HepG2 (cell line): ENCODE results near the gene XAGE2. TPM values are rescaled to one million over a fixed set of nuclear protein-coding genes. Genes with fewer than 3 reads are reported as not detected.

Source experiments
- ATAC-seq: fragments of 200-7000 bp; cut with Tn5 transposase; 3 replicates; pipeline ENCODE4 v1.9.1; 2020; ENCODE audit warnings: mild to moderate bottlenecking, moderate library complexity
- BruUV-seq: library from RNA; stranded (reverse); fragments of 400-500 nt; replicated peaks from 2 replicates; lab custom pipeline; 2021; lab: Mats Ljungman, UMichigan
- CTCF ChIA-PET: fragments of 300-600 bp; formaldehyde crosslinking; extraction: SDS; loops from one replicate; lab custom pipeline; 2021; ENCODE audit warnings: low total read pairs, inconsistent platforms, low intra/inter-chr PET ratio; lab: Yijun Ruan, JAX
- POLR2A ChIA-PET: fragments of 350-600 bp; sonication (Branson Sonifier 250); formaldehyde crosslinking; loops from one replicate; lab custom pipeline; 2020; ENCODE audit warnings: antibody characterized with exemption, inconsistent platforms; lab: Yijun Ruan, JAX
- DNase-seq: peaks from one replicate; pipeline ENCODE4 v3.0.0-alpha.2; 2015; ENCODE audit warnings: low spot score
- FAIRE-seq: peaks from 3 replicates; lab custom pipeline; 2011; peaks lifted over from hg19 to GRCh38; lab: Jason Lieb, UNC
- H2AFZ ChIP-seq: one replicate; pipeline ENCODE4 v1.6.1; 2011; ENCODE audit warnings: low read length, inconsistent platforms
- H3K27ac ChIP-seq: fragments of 300-600 bp; 3 replicates; pipeline ENCODE4 v1.8.0; 2011; ENCODE audit warnings: mixed run types, mild to moderate bottlenecking, mixed read lengths, low read length, inconsistent platforms; ENCODE audit not compliant: insufficient read depth; ENCODE audit errors: extremely low read length
- H3K27me3 ChIP-seq, 2 experiments: fragments of 200-600 bp in 1 of 2; 2 replicates in 1 of 2; 3 replicates in 1 of 2; pipeline versions ENCODE4 v1.6.0 to v1.8.0; 2011; ENCODE audit warnings: low read length in 2 of 2, mild to moderate bottlenecking in 2 of 2, moderate library complexity in 2 of 2, inconsistent platforms in 1 of 2; ENCODE audit not compliant: insufficient read depth in 2 of 2, control insufficient read depth in 1 of 2
- H3K36me3 ChIP-seq, 2 experiments: fragments of 200-600 bp in 1 of 2; replicated peaks in 1 of 2; 2 replicates in 1 of 2; 3 replicates in 1 of 2; pipeline versions ENCODE4 v1.5.1 to v1.8.0; 2011; ENCODE audit warnings: low read length in 2 of 2, inconsistent platforms in 1 of 2; ENCODE audit not compliant: insufficient read depth in 2 of 2, control insufficient read depth in 1 of 2
- H3K4me1 ChIP-seq: 2 replicates; pipeline ENCODE4 v1.5.1; 2012; ENCODE audit warnings: low read length, inconsistent platforms; ENCODE audit not compliant: insufficient read depth
- H3K4me2 ChIP-seq: 2 replicates; pipeline ENCODE4 v1.6.0; 2011; ENCODE audit warnings: low read depth, low read length, inconsistent platforms
- H3K4me3 ChIP-seq, 3 experiments: fragments of 200-600 bp in 1 of 3; sonication (generic), shearing (Covaris generic) in 1 of 3; replicated peaks in 1 of 3; 2 replicates each; pipeline ENCODE4 v1.5.1; 2011 to 2016; ENCODE audit warnings: low read length in 3 of 3, inconsistent platforms in 2 of 3, low read depth in 2 of 3, mild to moderate bottlenecking in 2 of 3, control low read depth in 1 of 3, mixed read lengths in 1 of 3; ENCODE audit not compliant: insufficient read depth in 1 of 3
- H3K79me2 ChIP-seq: one replicate; pipeline ENCODE4 v1.6.1; 2011; ENCODE audit warnings: low read length, inconsistent platforms; ENCODE audit not compliant: insufficient read depth
- H3K9ac ChIP-seq: 2 replicates; pipeline ENCODE4 v1.6.0; 2011; ENCODE audit warnings: mild to moderate bottlenecking, low read depth, low read length, inconsistent platforms; ENCODE audit not compliant: insufficient read depth
- H3K9me3 ChIP-seq: 2 replicates; pipeline ENCODE4 v1.5.1; 2012; ENCODE audit warnings: mild to moderate bottlenecking, low read length
- H4K20me1 ChIP-seq: 2 replicates; pipeline ENCODE4 v1.6.0; 2011; ENCODE audit warnings: inconsistent platforms, mild to moderate bottlenecking, low read length, moderate library complexity; ENCODE audit not compliant: insufficient read depth
- ARNTL ChIP-seq: sonication (generic); formaldehyde crosslinking; IDR thresholded peaks from 2 replicates; pipeline ENCODE4 v1.4.0; 2020; ENCODE audit warnings: mild to moderate bottlenecking, missing genetic modification reagents
- HDAC6 ChIP-seq: fragments of 200-600 bp; sonication (generic); IDR thresholded peaks from 2 replicates; pipeline ENCODE4 v1.7.0; 2017; ENCODE audit warnings: mild to moderate bottlenecking, antibody characterized with exemption, low read length, low read depth
- JUNB ChIP-seq: sonication (generic); formaldehyde crosslinking; IDR thresholded peaks from 2 replicates; pipeline ENCODE4 v1.8.0; 2022; ENCODE audit warnings: missing genetic modification reagents, mild to moderate bottlenecking, borderline replicate concordance
- JUND ChIP-seq: sonication (generic); formaldehyde crosslinking; IDR thresholded peaks from 2 replicates; pipeline ENCODE4 v1.8.0; 2022; ENCODE audit warnings: mild to moderate bottlenecking, missing genetic modification reagents
- KLF15 ChIP-seq: sonication (generic); formaldehyde crosslinking; IDR thresholded peaks from 2 replicates; pipeline ENCODE4 v1.8.1; 2023; ENCODE audit warnings: borderline replicate concordance, mild to moderate bottlenecking, inconsistent platforms, missing genetic modification reagents, mixed read lengths
- NPAS2 ChIP-seq: sonication (generic); formaldehyde crosslinking; IDR thresholded peaks from 2 replicates; pipeline ENCODE4 v1.8.0; 2022; ENCODE audit warnings: mild to moderate bottlenecking, missing genetic modification reagents, borderline replicate concordance
- RCOR2 ChIP-seq: IDR thresholded peaks from 2 replicates; pipeline ENCODE4 v1.6.1; 2016; ENCODE audit warnings: missing biosample characterization, missing genetic modification reagents
- SRF ChIP-seq: IDR thresholded peaks from 2 replicates; pipeline ENCODE4 v1.6.1; 2011; ENCODE audit warnings: mild to moderate bottlenecking, low read depth, low read length, moderate library complexity
- YY1 ChIP-seq: IDR thresholded peaks from 2 replicates; pipeline ENCODE4 v1.6.1; 2011; ENCODE audit warnings: low read length, low read depth, moderate library complexity, mild to moderate bottlenecking; ENCODE audit not compliant: insufficient read depth, insufficient replicate concordance
- ZNF20 ChIP-seq: sonication (generic); formaldehyde crosslinking; IDR thresholded peaks from 2 replicates; pipeline ENCODE4 v1.4.0; 2020; ENCODE audit warnings: mild to moderate bottlenecking, moderate library complexity, missing genetic modification reagents
- ZNF232 ChIP-seq: sonication (generic); formaldehyde crosslinking; IDR thresholded peaks from 2 replicates; pipeline ENCODE4 v1.4.0; 2020; ENCODE audit warnings: missing genetic modification reagents, borderline replicate concordance
- ZNF768 ChIP-seq: sonication (generic); formaldehyde crosslinking; IDR thresholded peaks from 2 replicates; pipeline ENCODE4 v1.4.0; 2020; ENCODE audit warnings: missing genetic modification reagents
- in situ Hi-C: cut with HindIII; loops from 2 replicates; pipeline ENCODE4 v1.10.0; 2017; ENCODE audit warnings: low pct_unique_long_range_greater_than_20kb; ENCODE audit not compliant: extremely low pct_ligation_motif_present
- intact Hi-C: fragments of 100-400 bp; cut with micrococcal nuclease; formaldehyde crosslinking; loops from one replicate; pipeline ENCODE4 v1.10.0; 2022; ENCODE audit not compliant: unreplicated experiment
- polyA plus RNA-seq, 8 experiments: library from polyadenylated mRNA; depleted of rRNA in 3 of 8; stranded (reverse) in 7 of 8; unstranded in 1 of 8; fragments of >200 nt; fragmentation: Illumina TruSeq in 4 of 8; extraction: Trizol in 4 of 8; gene quantifications; 2 replicates each; pipeline versions ENCODE4 v1.2.1 to v1.2.3, GENCODE V29; 2011 to 2016; ENCODE audit warnings: low read depth in 4 of 8, missing spikeins in 1 of 8, mixed read lengths in 1 of 8; ENCODE audit not compliant: insufficient read depth in 1 of 8
- total RNA-seq, 5 experiments: library from RNA; depleted of rRNA; stranded (reverse); fragments of >200 nt; fragmentation: Illumina TruSeq; extraction: Trizol; gene quantifications; 2 replicates each; pipeline ENCODE4 v1.2.3, GENCODE V29; 2016; ENCODE audit warnings: low read depth in 1 of 5
- TF ChIP-seq, protein P1 (sequence below): sonication (generic); formaldehyde crosslinking; IDR thresholded peaks from 2 replicates; pipeline ENCODE4 v1.5.0; 2020; ENCODE audit warnings: missing genetic modification reagents
- TF ChIP-seq, protein P2 (sequence below): sonication (generic); formaldehyde crosslinking; IDR thresholded peaks from 2 replicates; pipeline ENCODE4 v1.8.0; 2022; ENCODE audit warnings: missing genetic modification reagents, low read depth, mild to moderate bottlenecking, borderline replicate concordance
- TF ChIP-seq, protein P3 (sequence below): sonication (generic); formaldehyde crosslinking; IDR thresholded peaks from 2 replicates; pipeline ENCODE4 v1.4.0; 2020; ENCODE audit warnings: low read depth, missing genetic modification reagents
- TF ChIP-seq, protein P4 (sequence below): sonication (generic); formaldehyde crosslinking; IDR thresholded peaks from 2 replicates; pipeline ENCODE4 v1.9.0; 2022; ENCODE audit warnings: low read depth, missing genetic modification reagents
- TF ChIP-seq, protein P5 (sequence below): IDR thresholded peaks from 2 replicates; pipeline ENCODE4 v1.6.1; 2016

XAGE2 gene
- total and polyA plus RNA-seq, 2 of the 13 experiments (the other 11 are each of a cell fraction or from before 2014, with no cell fraction given): not detected

DNA sequence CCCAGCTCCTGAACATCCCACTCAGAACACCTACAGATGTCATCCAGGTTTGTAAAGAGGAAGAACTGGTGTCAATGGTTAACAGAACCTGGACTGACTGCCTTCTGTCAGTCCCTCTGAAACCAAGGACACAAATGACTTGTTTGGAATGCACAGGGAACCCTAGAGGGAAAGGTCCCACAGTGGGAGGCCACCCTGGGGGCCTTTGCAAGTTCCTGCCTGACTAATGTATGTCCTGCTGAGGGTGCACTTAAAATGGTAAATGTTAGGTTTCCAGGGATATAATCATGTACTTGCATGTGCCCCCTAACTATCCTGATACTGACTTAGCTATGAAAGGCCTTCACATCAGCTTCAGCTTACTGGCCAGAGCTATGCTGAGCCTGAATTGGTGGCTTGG lies 15.0 kb upstream of the XAGE2 start:
- ATAC-seq (no peak), DNase-seq (no peak), FAIRE-seq (no peak)
- in situ Hi-C loops (no loop called here), intact Hi-C loops (no loop called here)
- CTCF ChIA-PET: no interaction called here
- no TSS peak for BruUV-seq
- Histone ChIP-seq H3K4me1 (no peaks in the 10 kb centered on the region), H3K79me2 (no peaks in the 10 kb centered on the region), H2AFZ (no peak overlapping the region), H4K20me1 (no peaks in the 10 kb centered on the region), H3K27me3 (no peaks in the 10 kb centered on the region), H3K27ac (no peak overlapping the region), H3K9ac (no peak overlapping the region), H3K9me3 (no peaks in the 10 kb centered on the region), H3K36me3 (no peaks in the 10 kb centered on the region), H3K4me2 (no peak overlapping the region), H3K4me3 (no peak overlapping the region)
- POLR2A ChIA-PET: no interaction called here
- no peak for TF ChIP-seq JUNB (CRISPR knock-in tag)
- TF ChIP-seq, protein P1, sequence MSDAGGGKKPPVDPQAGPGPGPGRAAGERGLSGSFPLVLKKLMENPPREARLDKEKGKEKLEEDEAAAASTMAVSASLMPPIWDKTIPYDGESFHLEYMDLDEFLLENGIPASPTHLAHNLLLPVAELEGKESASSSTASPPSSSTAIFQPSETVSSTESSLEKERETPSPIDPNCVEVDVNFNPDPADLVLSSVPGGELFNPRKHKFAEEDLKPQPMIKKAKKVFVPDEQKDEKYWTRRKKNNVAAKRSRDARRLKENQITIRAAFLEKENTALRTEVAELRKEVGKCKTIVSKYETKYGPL: no peak
- TF ChIP-seq, protein P2, sequence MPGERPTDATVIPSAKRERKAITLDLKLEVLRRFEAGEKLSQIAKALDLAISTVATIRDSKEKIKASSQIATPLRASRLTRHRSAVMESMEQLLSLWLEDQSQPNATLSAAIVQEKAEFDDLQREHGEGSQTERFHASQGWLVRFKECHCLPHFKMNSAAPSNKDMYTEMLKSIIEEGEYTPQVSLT (CRISPR knock-in tag): no peak
- TF ChIP-seq ZNF232 (CRISPR knock-in tag): no peak
- TF ChIP-seq ZNF768: no peak
- TF ChIP-seq, protein P3, sequence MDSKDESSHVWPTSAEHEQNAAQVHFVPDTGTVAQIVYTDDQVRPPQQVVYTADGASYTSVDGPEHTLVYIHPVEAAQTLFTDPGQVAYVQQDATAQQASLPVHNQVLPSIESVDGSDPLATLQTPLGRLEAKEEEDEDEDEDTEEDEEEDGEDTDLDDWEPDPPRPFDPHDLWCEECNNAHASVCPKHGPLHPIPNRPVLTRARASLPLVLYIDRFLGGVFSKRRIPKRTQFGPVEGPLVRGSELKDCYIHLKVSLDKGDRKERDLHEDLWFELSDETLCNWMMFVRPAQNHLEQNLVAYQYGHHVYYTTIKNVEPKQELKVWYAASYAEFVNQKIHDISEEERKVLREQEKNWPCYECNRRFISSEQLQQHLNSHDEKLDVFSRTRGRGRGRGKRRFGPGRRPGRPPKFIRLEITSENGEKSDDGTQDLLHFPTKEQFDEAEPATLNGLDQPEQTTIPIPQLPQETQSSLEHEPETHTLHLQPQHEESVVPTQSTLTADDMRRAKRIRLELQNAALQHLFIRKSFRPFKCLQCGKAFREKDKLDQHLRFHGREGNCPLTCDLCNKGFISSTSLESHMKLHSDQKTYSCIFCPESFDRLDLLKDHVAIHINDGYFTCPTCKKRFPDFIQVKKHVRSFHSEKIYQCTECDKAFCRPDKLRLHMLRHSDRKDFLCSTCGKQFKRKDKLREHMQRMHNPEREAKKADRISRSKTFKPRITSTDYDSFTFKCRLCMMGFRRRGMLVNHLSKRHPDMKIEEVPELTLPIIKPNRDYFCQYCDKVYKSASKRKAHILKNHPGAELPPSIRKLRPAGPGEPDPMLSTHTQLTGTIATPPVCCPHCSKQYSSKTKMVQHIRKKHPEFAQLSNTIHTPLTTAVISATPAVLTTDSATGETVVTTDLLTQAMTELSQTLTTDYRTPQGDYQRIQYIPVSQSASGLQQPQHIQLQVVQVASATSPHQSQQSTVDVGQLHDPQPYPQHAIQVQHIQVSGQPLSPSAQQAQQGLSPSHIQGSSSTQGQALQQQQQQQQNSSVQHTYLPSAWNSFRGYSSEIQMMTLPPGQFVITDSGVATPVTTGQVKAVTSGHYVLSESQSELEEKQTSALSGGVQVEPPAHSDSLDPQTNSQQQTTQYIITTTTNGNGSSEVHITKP (CRISPR knock-in tag): no peak
- no peak for TF ChIP-seq HDAC6
- no peak for TF ChIP-seq YY1
- TF ChIP-seq, protein P4, sequence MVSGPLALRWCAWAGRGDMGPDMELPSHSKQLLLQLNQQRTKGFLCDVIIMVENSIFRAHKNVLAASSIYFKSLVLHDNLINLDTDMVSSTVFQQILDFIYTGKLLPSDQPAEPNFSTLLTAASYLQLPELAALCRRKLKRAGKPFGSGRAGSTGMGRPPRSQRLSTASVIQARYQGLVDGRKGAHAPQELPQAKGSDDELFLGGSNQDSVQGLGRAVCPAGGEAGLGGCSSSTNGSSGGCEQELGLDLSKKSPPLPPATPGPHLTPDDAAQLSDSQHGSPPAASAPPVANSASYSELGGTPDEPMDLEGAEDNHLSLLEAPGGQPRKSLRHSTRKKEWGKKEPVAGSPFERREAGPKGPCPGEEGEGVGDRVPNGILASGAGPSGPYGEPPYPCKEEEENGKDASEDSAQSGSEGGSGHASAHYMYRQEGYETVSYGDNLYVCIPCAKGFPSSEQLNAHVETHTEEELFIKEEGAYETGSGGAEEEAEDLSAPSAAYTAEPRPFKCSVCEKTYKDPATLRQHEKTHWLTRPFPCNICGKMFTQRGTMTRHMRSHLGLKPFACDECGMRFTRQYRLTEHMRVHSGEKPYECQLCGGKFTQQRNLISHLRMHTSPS (CRISPR knock-in tag): no peak
- no peak for TF ChIP-seq RCOR2 (CRISPR knock-in tag)
- TF ChIP-seq NPAS2 (CRISPR knock-in tag): no peak
- TF ChIP-seq ARNTL: no peak
- TF ChIP-seq ZNF20 (CRISPR knock-in tag): no peak
- TF ChIP-seq, protein P5, sequence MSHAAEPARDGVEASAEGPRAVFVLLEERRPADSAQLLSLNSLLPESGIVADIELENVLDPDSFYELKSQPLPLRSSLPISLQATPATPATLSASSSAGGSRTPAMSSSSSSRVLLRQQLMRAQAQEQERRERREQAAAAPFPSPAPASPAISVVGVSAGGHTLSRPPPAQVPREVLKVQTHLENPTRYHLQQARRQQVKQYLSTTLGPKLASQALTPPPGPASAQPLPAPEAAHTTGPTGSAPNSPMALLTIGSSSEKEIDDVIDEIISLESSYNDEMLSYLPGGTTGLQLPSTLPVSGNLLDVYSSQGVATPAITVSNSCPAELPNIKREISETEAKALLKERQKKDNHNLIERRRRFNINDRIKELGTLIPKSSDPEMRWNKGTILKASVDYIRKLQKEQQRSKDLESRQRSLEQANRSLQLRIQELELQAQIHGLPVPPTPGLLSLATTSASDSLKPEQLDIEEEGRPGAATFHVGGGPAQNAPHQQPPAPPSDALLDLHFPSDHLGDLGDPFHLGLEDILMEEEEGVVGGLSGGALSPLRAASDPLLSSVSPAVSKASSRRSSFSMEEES: no peak
- no peak for TF ChIP-seq KLF15
- TF ChIP-seq JUND (CRISPR knock-in tag): no peak
- no peak for TF ChIP-seq SRF
